ENCODE measurements around the gene CRYGS.

DNA sequence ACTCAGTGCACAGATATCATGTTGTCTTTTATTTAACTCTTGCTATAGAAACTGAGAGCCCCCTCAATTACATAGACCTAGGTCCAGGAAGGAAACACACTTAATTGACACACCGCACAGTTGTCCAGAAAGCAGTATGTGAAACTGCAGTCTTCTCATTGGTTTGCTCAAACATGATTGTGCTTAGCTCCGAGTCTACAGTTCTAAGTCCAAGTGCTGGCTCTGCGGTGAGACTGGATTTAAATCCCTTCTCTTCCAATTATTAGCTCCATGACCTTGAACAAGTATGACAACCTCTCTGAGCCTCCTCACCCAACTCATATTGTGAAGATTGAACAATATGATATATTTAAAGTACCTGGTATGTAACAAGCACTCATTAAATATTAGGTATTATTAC lies 49.7 kb upstream of the CRYGS start:
- TF ChIP-seq, protein P1, sequence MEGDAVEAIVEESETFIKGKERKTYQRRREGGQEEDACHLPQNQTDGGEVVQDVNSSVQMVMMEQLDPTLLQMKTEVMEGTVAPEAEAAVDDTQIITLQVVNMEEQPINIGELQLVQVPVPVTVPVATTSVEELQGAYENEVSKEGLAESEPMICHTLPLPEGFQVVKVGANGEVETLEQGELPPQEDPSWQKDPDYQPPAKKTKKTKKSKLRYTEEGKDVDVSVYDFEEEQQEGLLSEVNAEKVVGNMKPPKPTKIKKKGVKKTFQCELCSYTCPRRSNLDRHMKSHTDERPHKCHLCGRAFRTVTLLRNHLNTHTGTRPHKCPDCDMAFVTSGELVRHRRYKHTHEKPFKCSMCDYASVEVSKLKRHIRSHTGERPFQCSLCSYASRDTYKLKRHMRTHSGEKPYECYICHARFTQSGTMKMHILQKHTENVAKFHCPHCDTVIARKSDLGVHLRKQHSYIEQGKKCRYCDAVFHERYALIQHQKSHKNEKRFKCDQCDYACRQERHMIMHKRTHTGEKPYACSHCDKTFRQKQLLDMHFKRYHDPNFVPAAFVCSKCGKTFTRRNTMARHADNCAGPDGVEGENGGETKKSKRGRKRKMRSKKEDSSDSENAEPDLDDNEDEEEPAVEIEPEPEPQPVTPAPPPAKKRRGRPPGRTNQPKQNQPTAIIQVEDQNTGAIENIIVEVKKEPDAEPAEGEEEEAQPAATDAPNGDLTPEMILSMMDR (IDR thresholded peaks at IDR 0.05; ENCODE audit: low read length), result no peak
- TF ChIP-seq EZH2phosphoT487 (IDR thresholded peaks at IDR 0.05; ENCODE audit: low read length) (no peak), EZH2 (optimal IDR thresholded peaks at IDR 0.05; ENCODE audit: low read depth, low read length) (no peak)

Data from MM.1S (cell line).